VCaP (cell line): ENCODE data around the gene CPLANE2.

ENCODE experiments used
- H3K27ac ChIP-seq: fragments of 450-650 bp; 2 replicates; pipeline ENCODE4 v1.5.1; 2017
- CTCF ChIP-seq: fragments of 450-650 bp; conservative IDR thresholded peaks from 2 replicates; pipeline ENCODE4 v1.5.1; 2017; ENCODE audit warnings: mild to moderate bottlenecking, moderate library complexity

CPLANE2 gene

GRCh38 chr1:16253332-16253922, 16.4 kb upstream of the CPLANE2 start:
- no peak for TF ChIP-seq CTCF
- peak overlapping the region; percentile 16; the same call in 1 of the 2 replicates for H3K27ac ChIP-seq

- no peak for TF ChIP-seq CTCF
- H3K27ac ChIP-seq = no peak overlapping the region; the same call in 1 of the 2 replicates
Observed at GRCh38 chr1:16252912-16253311, 15.9 kb upstream of the CPLANE2 start.

- TF ChIP-seq CTCF = no peak
Observed at GRCh38 chr1:16251381-16251780, 14.4 kb upstream of the CPLANE2 start.

GRCh38 chr1:16250524-16251251, 13.7 kb upstream of the CPLANE2 start:
- no peak for TF ChIP-seq CTCF
- H3K27ac ChIP-seq = peak overlapping the region; percentile 94; the same call in 1 of the 2 replicates

More at GRCh38 chr1:16251381-16251780, 14.4 kb upstream of the CPLANE2 start:
- H3K27ac ChIP-seq = no peak overlapping the region

GRCh38 chr1:16249596-16250241, 12.7 kb upstream of the CPLANE2 start:
- H3K27ac ChIP-seq = peak overlapping the region; percentile 94

GRCh38 chr1:16248603-16249516, 11.9 kb upstream of the CPLANE2 start:
- no peak for TF ChIP-seq CTCF
- H3K27ac ChIP-seq = peak overlapping the region; percentile 94

More at GRCh38 chr1:16249596-16250241, 12.7 kb upstream of the CPLANE2 start:
- no peak for TF ChIP-seq CTCF
